Nephron progenitor cell (in vitro differentiated cells): ENCODE data around the gene FCAMR.

ENCODE experiments used
- DNase-seq: peaks from one replicate; pipeline ENCODE4 v3.0.0; 2021
- H3K27ac Mint-ChIP-seq: 2 replicates; pipeline ENCODE4 v1.8.0; 2021; ENCODE audit warnings: mild to moderate bottlenecking, moderate library complexity, mixed read lengths
- H3K27me3 Mint-ChIP-seq: 2 replicates; pipeline ENCODE4 v1.8.0; 2021; ENCODE audit warnings: mild to moderate bottlenecking, low read depth, mixed read lengths; ENCODE audit not compliant: poor library complexity
- H3K36me3 Mint-ChIP-seq: 2 replicates; pipeline ENCODE4 v1.8.0; 2021; ENCODE audit warnings: low read depth, mixed read lengths
- H3K4me1 Mint-ChIP-seq: 2 replicates; pipeline ENCODE4 v1.8.0; 2021; ENCODE audit warnings: mixed read lengths
- H3K4me3 Mint-ChIP-seq: 2 replicates; pipeline ENCODE4 v1.8.0; 2021; ENCODE audit warnings: mild to moderate bottlenecking, moderate library complexity, mixed read lengths
- H3K9me3 Mint-ChIP-seq: 2 replicates; pipeline ENCODE4 v1.8.0; 2021; ENCODE audit warnings: mild to moderate bottlenecking, moderate library complexity, mixed read lengths
- CTCF ChIP-seq: fragments of 200-600 bp; sonication (generic); IDR thresholded peaks from 2 replicates; pipeline ENCODE4 v1.5.0; 2021; ENCODE audit warnings: antibody characterized with exemption

Gene FCAMR

DNA sequence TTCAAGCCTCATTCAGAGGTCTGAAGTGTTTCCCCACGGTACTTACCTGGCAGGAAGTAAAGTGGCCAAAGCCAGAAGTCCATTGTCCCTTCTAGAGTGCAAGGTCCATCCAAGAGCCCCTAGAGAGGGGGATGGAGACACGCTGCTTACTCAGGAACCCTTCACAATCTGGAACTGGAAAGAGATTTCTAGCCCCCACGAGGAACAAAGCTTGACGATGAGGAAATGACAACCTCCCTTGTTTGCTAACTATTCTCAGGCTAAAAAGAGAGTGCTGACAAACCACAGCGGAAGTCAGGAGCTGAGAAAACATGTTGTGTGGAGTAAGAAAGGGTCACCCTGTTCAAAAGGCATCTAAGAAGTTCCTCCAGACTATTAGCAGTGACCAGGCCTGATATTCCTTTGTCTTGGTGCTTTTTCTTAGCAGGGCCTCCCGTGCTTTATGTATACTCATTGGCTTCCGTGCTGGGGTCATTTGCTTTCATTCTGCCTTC, 48.4 kb downstream of the FCAMR start, which contains the start of gene FCMR:
TSS of gene FCMR (minus strand) at position 170 of the 494 bp plus-strand sequence. CDS start at position 83, 87 bp downstream.
- DNase-seq = no peak

DNA sequence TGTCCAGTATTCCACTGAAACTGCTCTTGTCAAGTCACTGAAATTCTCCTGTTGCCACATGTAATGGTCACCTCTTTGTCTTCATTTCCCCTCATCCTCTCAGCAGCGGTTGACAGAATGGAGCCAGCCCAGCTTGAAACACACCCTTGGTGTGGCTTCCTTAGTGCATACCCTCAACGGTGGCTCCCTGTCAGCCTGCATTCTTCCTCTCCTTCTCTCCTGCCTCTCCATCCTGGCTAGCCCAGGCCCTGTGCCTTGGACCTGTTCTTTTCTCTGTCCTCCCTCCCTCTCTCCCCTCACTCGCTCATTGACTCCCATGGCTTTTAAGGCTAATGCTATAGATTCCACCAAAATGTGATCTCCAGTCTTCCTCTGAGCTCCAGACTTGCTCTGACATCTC, 52.2 kb downstream of the FCAMR start:
- Mint-ChIP-seq H3K9me3 (no peaks in the 10 kb centered on the region), H3K4me1 (no peaks in the 10 kb centered on the region), H3K36me3 (no peaks in the 10 kb centered on the region), H3K4me3 (no peak overlapping the region), H3K27me3 (peaks cover 39% of the 10 kb centered on the region), H3K27ac (no peak overlapping the region)
- no peak for TF ChIP-seq CTCF
- no peak for DNase-seq

More for the DNA sequence above, 48.4 kb downstream of the FCAMR start, which contains the start of gene FCMR:
- Mint-ChIP-seq H3K9me3 (no peaks in the 10 kb centered on the region), H3K4me1 (no peaks in the 10 kb centered on the region), H3K27ac (no peak within 1 kb of the TSS), H3K36me3 (no peaks in the 10 kb centered on the region), H3K4me3 (no peak within 1 kb of the TSS), H3K27me3 (peaks cover 7% of the 10 kb centered on the region)
- TF ChIP-seq CTCF = no peak

- TF ChIP-seq CTCF = no peak
- peaks cover 55% of the 10 kb centered on the region for H3K27me3 Mint-ChIP-seq
- no peak for DNase-seq
- H3K36me3 Mint-ChIP-seq = no peaks in the 10 kb centered on the region
- H3K4me3 Mint-ChIP-seq = no peak overlapping the region
- H3K9me3 Mint-ChIP-seq = no peaks in the 10 kb centered on the region
- no peaks in the 10 kb centered on the region for H3K4me1 Mint-ChIP-seq
- H3K27ac Mint-ChIP-seq = no peak overlapping the region
These were observed 54.1 kb downstream of the FCAMR start for GRCh38 chr1:206916000-206916709.

- H3K9me3 Mint-ChIP-seq = no peaks in the 10 kb centered on the region
- H3K4me1 Mint-ChIP-seq = no peaks in the 10 kb centered on the region
- no peaks in the 10 kb centered on the region for H3K36me3 Mint-ChIP-seq
- TF ChIP-seq CTCF = no peak
- H3K27ac Mint-ChIP-seq = no peak overlapping the region
- H3K4me3 Mint-ChIP-seq = no peak overlapping the region
- no peak for DNase-seq
- peaks cover 65% of the 10 kb centered on the region for H3K27me3 Mint-ChIP-seq
These were observed 55.1 kb downstream of the FCAMR start for GRCh38 chr1:206915030-206915735.

DNA sequence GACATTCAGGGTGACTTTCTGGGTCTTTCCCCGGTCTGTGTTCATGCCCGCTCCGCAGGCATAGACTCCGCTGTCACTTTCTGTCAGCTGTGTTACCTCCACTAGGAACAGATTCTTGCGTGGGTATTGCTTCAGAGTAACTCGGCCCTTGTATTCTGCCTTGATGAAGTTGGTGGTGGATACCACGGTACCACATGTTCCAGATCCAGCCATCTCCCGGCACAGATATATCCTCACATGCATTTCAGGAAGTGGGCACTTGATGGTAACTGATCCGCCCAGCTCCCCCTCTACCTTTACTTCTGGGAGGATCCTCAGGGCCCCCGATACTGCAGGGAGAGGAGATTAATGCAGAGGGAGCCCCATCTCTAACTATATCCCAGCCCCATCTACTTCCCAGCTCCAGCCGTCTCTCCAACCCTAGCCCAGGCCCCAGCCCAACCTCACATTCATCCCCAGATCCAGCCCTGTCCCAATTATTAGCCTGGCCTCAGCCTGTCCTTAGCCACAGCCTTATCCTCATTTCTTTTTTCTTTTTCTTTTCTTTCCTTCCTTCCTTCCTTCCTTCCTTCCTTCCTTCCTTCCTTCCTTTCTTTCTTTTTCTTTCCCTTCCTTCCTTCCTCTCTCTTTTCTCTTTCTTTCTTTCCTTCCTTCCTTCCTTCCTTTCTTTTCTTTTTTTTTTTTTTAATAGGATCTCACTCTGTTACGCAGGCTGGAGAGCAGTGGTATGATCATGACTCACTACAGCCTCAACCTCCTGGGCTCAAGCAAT, 56.3 kb downstream of the FCAMR start:
- Mint-ChIP-seq H3K27ac (no peak overlapping the region), H3K4me1 (peaks cover 2% of the 10 kb centered on the region), H3K4me3 (no peak overlapping the region), H3K9me3 (no peaks in the 10 kb centered on the region), H3K36me3 (no peaks in the 10 kb centered on the region), H3K27me3 (peaks cover 73% of the 10 kb centered on the region)
- TF ChIP-seq CTCF = no peak
- no peak for DNase-seq
